ENCODE data around the gene ETHE1.

The ETHE1 gene

GRCh38 chr19:43462785-43463380 is 64.1 kb downstream of the ETHE1 start:
- no peak for DNase-seq

- DNase-seq = no peak
Measured at GRCh38 chr19:43462383-43462782, 64.6 kb downstream of the ETHE1 start.

GRCh38 chr19:43461303-43461702 is 65.7 kb downstream of the ETHE1 start:
- DNase-seq = no peak

- DNase-seq = no peak
Measured at GRCh38 chr19:43460362-43461016, 66.5 kb downstream of the ETHE1 start.

GRCh38 chr19:43457809-43458208 is 69.2 kb downstream of the ETHE1 start:
- DNase-seq = no peak

All from CD4-positive, alpha-beta T cell treated with Interleukin-17A for 4 hours (primary cell).